ENCODE measurements around the gene TRIM38.
A peak's percentile ranks its signal among the peaks of the same experiment; 100 is the strongest.
"Not testable (repeated sequence)": the region's sequence is repeated elsewhere in the genome, so short reads cannot be mapped to it uniquely, and the experiment has no call there.

Gene TRIM38

DNA sequence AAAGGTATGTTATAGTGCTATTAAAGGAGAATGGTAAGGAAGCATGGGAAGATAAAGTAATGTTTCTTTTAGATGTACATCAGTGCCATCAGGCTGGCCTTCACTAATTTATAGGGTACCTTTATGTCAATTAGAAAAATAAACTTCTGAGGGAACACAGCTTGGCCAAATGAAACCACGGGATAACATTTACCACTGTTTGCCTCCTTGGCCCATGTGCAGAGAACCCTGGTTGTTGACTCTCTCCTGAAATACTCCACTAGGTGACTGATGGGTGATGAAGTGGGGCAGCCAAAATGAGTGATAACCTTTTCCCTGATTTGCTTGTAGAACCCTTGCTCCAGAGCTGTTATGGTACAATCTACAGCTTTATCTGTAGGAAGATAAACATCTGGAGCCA is 9.5 kb downstream of the TRIM38 start:
- DNase-seq, result no peak

DNA sequence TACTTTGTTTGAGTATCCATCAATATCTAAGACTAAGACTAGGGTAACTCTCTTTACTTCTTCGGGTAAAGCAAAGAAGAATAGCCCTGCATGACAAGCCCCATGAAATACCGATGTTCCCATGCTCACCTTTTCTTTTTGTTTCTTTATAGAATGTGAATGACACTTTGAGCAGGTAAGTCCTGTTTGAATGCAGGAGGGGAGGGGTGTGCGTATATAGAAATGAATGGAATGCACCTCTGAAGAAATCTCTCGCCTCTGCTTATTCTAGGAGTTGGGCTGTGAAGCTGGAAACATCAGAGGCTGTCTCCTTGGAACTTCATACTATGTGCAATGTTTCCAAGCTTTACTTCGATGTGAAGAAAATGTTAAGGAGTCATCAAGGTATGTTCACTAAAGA is 10.3 kb downstream of the TRIM38 start:
- DNase-seq, result no peak

GRCh38 chr6:25973923-25974555 is 11.4 kb downstream of the TRIM38 start:
- no peak for DNase-seq

DNA sequence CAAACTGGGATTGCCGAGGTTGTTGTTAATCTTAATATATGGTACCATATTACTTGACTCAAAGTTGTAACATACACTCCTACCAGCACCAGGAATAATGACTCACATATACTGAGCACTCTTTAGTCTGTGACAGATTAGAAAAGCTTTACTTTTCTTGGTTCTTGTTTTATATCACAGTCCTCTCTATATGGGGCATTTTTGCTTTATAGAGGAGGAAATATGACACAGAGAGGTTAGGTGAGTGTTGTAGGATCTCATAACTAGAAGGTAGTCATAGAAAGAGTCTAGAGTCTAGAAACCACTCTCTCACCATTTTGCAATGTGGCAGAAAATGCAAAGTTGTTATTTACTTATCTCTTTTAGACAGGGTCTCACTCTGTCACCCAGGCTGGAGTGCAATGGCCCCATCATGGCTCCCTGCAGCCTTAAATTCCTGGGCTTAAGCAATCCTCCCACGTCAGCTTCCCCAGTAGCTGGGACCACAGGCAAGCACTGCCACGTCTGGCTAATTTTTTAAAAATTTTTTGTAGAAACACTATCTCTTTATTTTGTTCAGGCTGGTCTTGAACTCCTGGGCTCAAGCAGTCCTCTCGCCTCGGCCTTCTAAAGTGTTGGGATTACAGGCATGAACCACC is 13.4 kb downstream of the TRIM38 start:
- DNase-seq, result peak in 1 of 2 donors; percentile 12

DNA sequence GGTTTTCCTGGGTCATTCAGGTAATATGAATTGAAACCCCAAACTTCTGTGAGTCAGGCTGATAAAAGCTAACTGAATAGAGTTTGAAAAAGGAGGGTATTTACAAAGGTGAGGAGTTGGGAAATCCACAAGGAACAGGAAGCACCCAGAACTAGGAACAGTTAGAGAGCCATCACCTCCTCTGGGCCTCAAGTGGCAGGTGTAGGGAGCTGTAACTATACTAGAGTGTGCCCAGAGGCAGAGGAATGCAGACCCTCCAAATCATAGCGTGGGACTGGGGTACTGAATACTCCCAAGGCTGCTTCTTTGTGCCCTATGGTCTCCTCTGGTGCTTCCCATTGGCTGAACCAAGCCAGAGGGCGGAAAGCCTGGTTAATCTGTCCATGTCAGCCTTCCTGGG is 18.3 kb downstream of the TRIM38 start:
- DNase-seq, result no peak

GRCh38 chr6:25981568-25982263 is 19.1 kb downstream of the TRIM38 start:
- no peak for DNase-seq

DNA sequence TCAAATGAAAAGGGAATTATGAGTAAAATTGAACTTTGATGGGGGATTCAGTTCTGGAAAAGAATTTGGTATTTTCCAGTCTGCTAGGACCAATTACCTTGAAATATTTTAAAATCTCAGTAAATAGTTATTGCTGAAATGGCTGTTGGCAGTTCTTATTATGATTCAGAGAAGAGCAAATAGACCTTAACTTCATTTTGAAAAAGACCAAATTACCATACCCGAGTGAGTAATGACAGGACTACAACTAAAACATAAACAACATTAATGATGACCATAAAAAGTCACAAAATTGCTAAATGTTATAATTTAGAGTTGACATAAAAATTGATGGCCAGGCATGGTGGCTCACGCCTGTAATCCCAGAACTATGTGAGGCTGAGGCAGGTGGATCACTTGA is 21.7 kb downstream of the TRIM38 start:
- DNase-seq, result no peak

DNA sequence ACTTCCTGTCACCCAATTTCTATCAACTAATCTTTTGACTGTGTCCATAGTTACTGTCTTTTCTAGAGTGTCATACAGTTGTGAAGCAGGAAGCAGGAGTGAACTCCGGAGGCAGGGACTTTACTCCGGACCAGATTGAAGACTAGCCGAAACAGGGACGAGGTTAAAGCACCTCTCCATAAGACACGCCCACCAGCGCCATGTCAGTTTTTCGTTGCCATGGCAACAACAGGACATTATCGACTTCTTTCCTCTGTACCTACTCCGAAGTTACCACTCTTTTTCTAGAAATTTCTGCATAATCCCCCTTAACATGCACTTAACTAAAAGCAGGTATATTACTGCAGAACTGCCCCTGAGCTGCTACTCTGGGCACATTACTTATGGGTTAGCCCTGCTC is 25.2 kb downstream of the TRIM38 start:
- no peak for DNase-seq

- no peak for DNase-seq
These were observed 27.7 kb downstream of the TRIM38 start for GRCh38 chr6:25990172-25990873.

- DNase-seq, result peak; percentile 39 to 53
These were observed 29.3 kb downstream of the TRIM38 start for GRCh38 chr6:25991785-25992412.

GRCh38 chr6:25992413-25993340 is 30.1 kb downstream of the TRIM38 start:
- DNase-seq, result peak; percentile 96 to 97

- not testable (repeated sequence) for DNase-seq
These were observed 30.7 kb downstream of the TRIM38 start for GRCh38 chr6:25993341-25993684.

- no peak for DNase-seq
These were observed 32.9 kb downstream of the TRIM38 start for GRCh38 chr6:25995507-25995906.

DNA sequence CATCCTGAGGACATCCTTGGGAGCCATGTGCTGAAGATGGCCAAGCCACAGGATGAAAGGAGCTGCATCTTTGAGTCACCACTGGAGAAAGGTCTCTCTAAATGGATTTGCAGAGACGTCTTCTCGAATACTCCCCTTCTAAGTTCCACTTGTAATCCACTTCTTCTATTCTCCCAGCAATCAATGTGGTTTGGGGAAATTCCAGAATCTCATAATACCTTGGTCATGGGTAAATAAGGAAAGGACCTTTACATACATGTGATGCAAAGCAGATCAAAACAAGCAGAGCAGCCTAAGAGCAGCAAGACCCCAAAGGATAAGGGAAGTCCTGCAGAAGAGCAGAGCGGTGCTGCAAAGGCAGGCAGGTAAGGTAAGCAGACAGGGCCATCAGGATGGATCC is 35.3 kb downstream of the TRIM38 start:
- DNase-seq, result no peak

GRCh38 chr6:25998379-25998778 is 35.8 kb downstream of the TRIM38 start:
- no peak for DNase-seq

GRCh38 chr6:25999225-25999624 is 36.6 kb downstream of the TRIM38 start:
- not testable (repeated sequence) for DNase-seq

- DNase-seq, result no peak
These were observed 38.0 kb downstream of the TRIM38 start for GRCh38 chr6:26000366-26001144.

DNA sequence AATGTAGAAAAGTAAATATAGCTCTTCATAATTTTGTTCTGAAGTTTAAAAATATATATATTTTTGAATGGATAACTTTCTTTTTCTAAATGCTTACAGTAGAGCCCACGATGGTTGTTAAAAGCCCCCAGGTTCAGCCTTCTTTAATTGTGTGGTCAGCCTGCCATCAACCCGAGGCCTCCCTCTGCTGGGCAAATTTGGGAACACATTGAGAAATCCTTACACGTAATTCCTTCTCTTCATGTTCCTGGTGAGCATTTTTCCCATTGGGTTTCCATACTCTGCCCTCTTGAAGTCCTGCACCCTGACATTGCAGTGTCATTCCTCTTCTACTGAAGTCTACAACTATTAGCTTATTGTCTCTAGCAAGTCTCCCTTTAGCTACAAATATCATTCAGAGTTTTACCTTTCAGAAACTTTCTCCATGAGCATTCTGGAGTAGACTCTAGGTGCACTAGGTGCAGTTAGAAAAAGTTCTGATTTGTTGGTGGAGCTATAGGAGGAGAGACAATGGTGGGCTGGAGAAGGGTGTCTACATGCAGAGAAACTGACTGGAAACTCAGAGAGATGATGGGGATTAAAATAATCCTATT is 40.6 kb downstream of the TRIM38 start:
- peak; percentile 56 to 68 for DNase-seq

DNA sequence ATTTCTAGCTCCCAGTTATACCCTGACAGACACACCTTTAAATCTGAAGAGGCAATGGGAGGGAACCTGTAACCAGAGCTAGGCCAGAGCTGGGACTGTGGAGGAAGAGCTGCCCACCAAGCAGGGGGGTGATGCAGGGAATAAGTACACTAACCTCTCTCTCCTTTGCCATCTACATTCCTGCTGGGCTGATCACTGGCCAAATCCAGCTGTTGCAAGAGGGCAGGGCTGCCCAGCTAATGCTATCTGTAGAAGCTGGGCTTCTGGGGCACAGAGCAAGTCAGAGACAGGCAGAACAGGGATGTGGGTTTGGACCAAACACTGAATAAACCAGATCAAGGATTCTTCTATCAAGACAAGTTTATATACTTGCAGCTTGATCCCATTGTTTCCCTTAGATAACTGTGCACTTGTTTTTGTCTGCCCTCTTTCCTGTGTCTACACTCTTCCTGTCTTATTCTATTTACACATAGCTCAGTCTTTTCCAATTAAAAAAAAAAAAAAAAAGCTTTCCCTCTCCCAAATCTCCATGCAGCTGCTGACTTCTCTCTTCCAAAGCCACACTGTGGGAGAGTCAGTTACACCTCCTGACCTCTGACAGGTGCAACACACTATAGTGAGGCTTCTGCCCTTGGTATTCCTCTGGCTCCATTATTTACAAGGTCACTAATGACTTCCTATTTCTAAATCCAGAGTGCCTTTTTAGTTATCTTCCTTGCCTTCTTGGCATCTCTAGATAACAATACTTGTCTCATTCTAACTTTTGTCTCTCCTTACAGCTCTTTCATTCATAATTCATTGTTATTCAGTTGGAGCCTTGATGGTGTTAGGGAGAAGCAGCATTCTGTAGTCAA is 43.7 kb downstream of the TRIM38 start:
- DNase-seq, result no peak

DNA sequence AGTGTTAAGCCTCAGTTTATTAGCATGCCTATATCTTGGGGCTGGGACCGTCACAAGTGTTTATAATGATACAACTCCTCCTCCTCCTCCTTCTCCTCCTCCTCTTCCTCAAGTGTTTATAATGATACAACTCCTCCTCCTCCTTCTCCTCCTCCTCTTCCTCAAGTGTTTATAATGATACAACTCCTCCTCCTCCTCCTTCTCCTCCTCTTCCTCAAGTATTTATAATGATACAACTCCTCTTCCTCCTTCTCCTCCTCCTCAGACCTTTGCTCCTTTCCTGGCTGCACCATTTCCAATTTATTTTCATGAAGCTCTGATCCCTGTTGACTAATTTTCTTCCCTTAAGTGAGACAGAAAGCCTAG is 44.3 kb downstream of the TRIM38 start:
- not testable (repeated sequence) for DNase-seq
